ENCODE data around the gene DCAF5.

DNA sequence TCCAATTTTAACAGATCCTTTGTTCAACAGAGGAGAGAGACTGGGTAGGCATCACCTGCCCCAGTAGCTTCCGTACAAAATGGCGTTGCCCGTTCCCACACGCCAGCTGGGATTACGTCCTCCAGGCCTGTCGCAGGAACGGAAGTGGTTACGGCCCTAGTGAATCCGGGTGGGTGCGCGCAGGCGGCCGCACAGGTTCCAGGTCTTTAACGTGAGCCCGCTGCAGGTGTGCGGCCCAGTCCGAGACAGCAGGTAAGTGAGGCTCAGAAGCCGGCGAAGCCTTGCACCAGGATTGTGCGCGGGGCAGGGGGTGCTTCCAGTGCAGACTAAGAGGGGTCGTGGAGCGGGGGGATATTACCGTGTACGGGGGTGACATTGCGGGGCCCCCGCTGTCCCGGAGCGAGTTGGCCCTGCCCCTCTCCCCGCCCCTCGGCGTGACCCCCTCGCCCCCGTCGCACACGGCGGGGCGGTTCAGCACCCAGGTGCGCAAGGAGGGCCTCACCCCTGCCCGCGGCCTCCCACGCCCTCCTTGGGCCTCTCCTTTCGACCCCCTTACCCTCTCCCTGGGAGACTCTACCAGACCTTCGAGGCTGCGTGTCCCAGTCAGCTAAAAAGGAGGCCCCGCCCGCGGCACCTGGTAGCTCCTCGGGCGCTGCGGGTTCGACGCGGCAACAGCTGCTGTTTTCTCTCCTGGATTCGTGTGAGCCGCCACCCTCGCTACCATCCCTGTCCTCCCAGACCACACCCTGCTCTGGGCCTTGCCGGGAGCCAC, 38.6 kb upstream of the DCAF5 start, which contains the start of gene EXD2:
- TF ChIP-seq, protein P1, sequence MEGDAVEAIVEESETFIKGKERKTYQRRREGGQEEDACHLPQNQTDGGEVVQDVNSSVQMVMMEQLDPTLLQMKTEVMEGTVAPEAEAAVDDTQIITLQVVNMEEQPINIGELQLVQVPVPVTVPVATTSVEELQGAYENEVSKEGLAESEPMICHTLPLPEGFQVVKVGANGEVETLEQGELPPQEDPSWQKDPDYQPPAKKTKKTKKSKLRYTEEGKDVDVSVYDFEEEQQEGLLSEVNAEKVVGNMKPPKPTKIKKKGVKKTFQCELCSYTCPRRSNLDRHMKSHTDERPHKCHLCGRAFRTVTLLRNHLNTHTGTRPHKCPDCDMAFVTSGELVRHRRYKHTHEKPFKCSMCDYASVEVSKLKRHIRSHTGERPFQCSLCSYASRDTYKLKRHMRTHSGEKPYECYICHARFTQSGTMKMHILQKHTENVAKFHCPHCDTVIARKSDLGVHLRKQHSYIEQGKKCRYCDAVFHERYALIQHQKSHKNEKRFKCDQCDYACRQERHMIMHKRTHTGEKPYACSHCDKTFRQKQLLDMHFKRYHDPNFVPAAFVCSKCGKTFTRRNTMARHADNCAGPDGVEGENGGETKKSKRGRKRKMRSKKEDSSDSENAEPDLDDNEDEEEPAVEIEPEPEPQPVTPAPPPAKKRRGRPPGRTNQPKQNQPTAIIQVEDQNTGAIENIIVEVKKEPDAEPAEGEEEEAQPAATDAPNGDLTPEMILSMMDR (IDR thresholded peaks at IDR 0.05) = no peak
- no peak for TF ChIP-seq POLR2A (IDR thresholded peaks at IDR 0.05)
- peak; percentile 45 to 77 (median 72) for TF ChIP-seq POLR2AphosphoS5 (IDR thresholded peaks at IDR 0.05)
